CD4-positive, alpha-beta T cell (primary cell): Measurements from ENCODE around the gene OXLD1. TPM values are rescaled to one million over a fixed set of nuclear protein-coding genes. Genes with fewer than 3 reads are reported as not detected.

ENCODE experiments used
- ATAC-seq: fragments of 200-7000 bp; cut with Tn5 transposase; one replicate; pipeline ENCODE4 v1.10.0; 2022; ENCODE audit warnings: mild to moderate bottlenecking; ENCODE audit not compliant: poor library complexity
- CTCF ChIA-PET: fragments of 350-600 bp; sonication (Branson Sonifier 250); formaldehyde crosslinking; loops from one replicate; lab custom pipeline; 2021; ENCODE audit warnings: antibody characterized with exemption, inconsistent platforms; lab: Charles Lee
- POLR2A ChIA-PET: fragments of 350-600 bp; sonication (Branson Sonifier 250); formaldehyde crosslinking; loops from one replicate; lab custom pipeline; 2021; ENCODE audit warnings: antibody characterized with exemption, inconsistent platforms; lab: Charles Lee
- DNase-seq, 14 experiments: peaks; one replicate each; pipeline ENCODE4 v3.0.0-alpha.2; 2013 to 2020; ENCODE audit warnings: mixed read lengths in 2 of 14
- H3K27ac ChIP-seq, 2 donors: one replicate each; pipeline versions ENCODE4 v1.5.1 to v1.7.0; 2013; ENCODE audit warnings: low read length in 2 of 2, low read depth in 1 of 2, mild to moderate bottlenecking in 1 of 2
- H3K27me3 ChIP-seq, 2 experiments: 1 replicate in 1 of 2; 2 replicates in 1 of 2; pipeline versions ENCODE4 v1.6.1 to v1.7.0; 2013; ENCODE audit warnings: low read length in 2 of 2, control low read depth in 1 of 2, mild to moderate bottlenecking in 1 of 2, moderate library complexity in 1 of 2; ENCODE audit not compliant: insufficient read depth in 2 of 2, control insufficient read depth in 1 of 2
- H3K36me3 ChIP-seq: one replicate; pipeline ENCODE4 v1.6.1; 2013; ENCODE audit warnings: low read length, control low read depth; ENCODE audit not compliant: insufficient read depth
- H3K4me1 ChIP-seq: one replicate; pipeline ENCODE4 v1.6.1; 2013; ENCODE audit warnings: low read length, control low read depth; ENCODE audit not compliant: insufficient read depth
- H3K4me3 ChIP-seq: one replicate; pipeline ENCODE4 v1.5.1; 2013; ENCODE audit warnings: mild to moderate bottlenecking, low read length, moderate library complexity
- H3K9me3 ChIP-seq, 2 experiments: 1 replicate in 1 of 2; 2 replicates in 1 of 2; pipeline versions ENCODE4 v1.6.1 to v1.7.0; 2013; ENCODE audit warnings: low read length in 2 of 2, mild to moderate bottlenecking in 2 of 2, control low read depth in 1 of 2, moderate library complexity in 1 of 2; ENCODE audit not compliant: control insufficient read depth in 1 of 2, insufficient read depth in 1 of 2
- H3K27ac Mint-ChIP-seq: one replicate; pipeline ENCODE4 v1.8.0; 2020; ENCODE audit warnings: mixed read lengths
- H3K27me3 Mint-ChIP-seq: one replicate; pipeline ENCODE4 v1.8.0; 2021; ENCODE audit warnings: mixed read lengths
- H3K36me3 Mint-ChIP-seq: one replicate; pipeline ENCODE4 v1.8.0; 2021; ENCODE audit warnings: low read depth, mixed read lengths
- H3K4me1 Mint-ChIP-seq: one replicate; pipeline ENCODE4 v1.8.0; 2021; ENCODE audit warnings: low read depth, mixed read lengths
- H3K4me3 Mint-ChIP-seq: one replicate; pipeline ENCODE4 v1.8.0; 2020; ENCODE audit warnings: mild to moderate bottlenecking, mixed read lengths
- H3K9me3 Mint-ChIP-seq: one replicate; pipeline ENCODE4 v1.8.0; 2020; ENCODE audit warnings: mixed read lengths
- CTCF ChIP-seq: fragments of 200-600 bp; IDR thresholded peaks from one replicate; pipeline ENCODE4 v1.8.0; 2022; ENCODE audit warnings: antibody characterized with exemption, mild to moderate bottlenecking
- intact Hi-C, 2 experiments: fragments of 100-400 bp; cut with DNase I in 1 of 2; cut with micrococcal nuclease in 1 of 2; formaldehyde crosslinking; loops; one replicate each; pipeline versions ENCODE4 v1.15.1 to v1.9.0; 2023 to 2025; cut with DNase I, micrococcal nuclease
- total RNA-seq, 174 experiments: library from RNA in 2 of 174; stranded (reverse) in 2 of 174; gene quantifications; one replicate each; pipeline ENCODE4 v1.2.3 and lab custom pipeline; 2021 to 2026

The OXLD1 gene
- total RNA-seq, 2 experiments from 2014 or later = 24.6 to 25.3 TPM

GRCh38 chr17:81687770-81688541 lies 21.6 kb upstream of the OXLD1 start:
- Histone ChIP-seq H3K9me3 (no peaks in the 10 kb centered on the region), H3K36me3 (peaks cover 74% of the 10 kb centered on the region), H3K27ac (no peak overlapping the region), H3K4me1 (peaks cover 44% of the 10 kb centered on the region), H3K27me3 (no peaks in the 10 kb centered on the region), H3K4me3 (no peak overlapping the region)
- intact Hi-C loops = no loop called here
- H3K36me3 Mint-ChIP-seq = peaks cover 73% of the 10 kb centered on the region
- H3K9me3 Mint-ChIP-seq = no peaks in the 10 kb centered on the region
- peak overlapping the region; percentile 48 for H3K4me3 Mint-ChIP-seq
- no peaks in the 10 kb centered on the region for H3K27me3 Mint-ChIP-seq
- peaks cover 19% of the 10 kb centered on the region for H3K4me1 Mint-ChIP-seq
- ChIA-PET CTCF (no interaction called here), POLR2A (no interaction called here)
- ATAC-seq (no peak), DNase-seq (no peak)
- no peak for TF ChIP-seq CTCF
- H3K27ac Mint-ChIP-seq = no peak overlapping the region

GRCh38 chr17:81686614-81687013 lies 20.2 kb upstream of the OXLD1 start:
- H3K27ac ChIP-seq = no peak overlapping the region
- H3K27me3 ChIP-seq = no peaks in the 10 kb centered on the region
- H3K36me3 ChIP-seq = peaks cover 63% of the 10 kb centered on the region
- Mint-ChIP-seq H3K27ac (no peak overlapping the region), H3K36me3 (peaks cover 70% of the 10 kb centered on the region), H3K27me3 (no peaks in the 10 kb centered on the region), H3K4me3 (no peak overlapping the region), H3K4me1 (peaks cover 24% of the 10 kb centered on the region), H3K9me3 (no peaks in the 10 kb centered on the region)
- ChIA-PET POLR2A (interaction anchor here (0.7 to 4.0 kb wide), 2 partner anchors 9 to 16 kb away, joined by 3 to 43 read pairs; partner anchors contain the start of gene MRPL12), CTCF (no interaction called here)
- H3K4me3 ChIP-seq = no peak overlapping the region
- no peaks in the 10 kb centered on the region for H3K9me3 ChIP-seq
- no peak for TF ChIP-seq CTCF
- intact Hi-C loops = no loop called here
- no peak for DNase-seq
- H3K4me1 ChIP-seq = peaks cover 56% of the 10 kb centered on the region
- no peak for ATAC-seq

GRCh38 chr17:81685108-81685507 lies 18.7 kb upstream of the OXLD1 start:
- POLR2A ChIA-PET = interaction anchor here (0.6 to 4.0 kb wide), 4 partner anchors 18 to 48 kb away, joined by 3 to 43 read pairs (median 6); partner anchors contain the start of genes MRPL12, NPLOC4 and TSPAN10

More at GRCh38 chr17:81685108-81685507, 18.7 kb upstream of the OXLD1 start:
- H3K4me1 Mint-ChIP-seq = peaks cover 24% of the 10 kb centered on the region
- Histone ChIP-seq H3K4me3 (peak overlapping the region; percentile 98), H3K9me3 (no peaks in the 10 kb centered on the region), H3K27me3 (no peaks in the 10 kb centered on the region), H3K4me1 (peaks cover 56% of the 10 kb centered on the region), H3K36me3 (peaks cover 48% of the 10 kb centered on the region), H3K27ac (peak overlapping the region in 1 of 2 donors; percentile 34)
- peak in 2 of 14 experiments; percentile 21 to 28 for DNase-seq
- H3K4me3 Mint-ChIP-seq = peak overlapping the region; percentile 84
- ATAC-seq = no peak
- TF ChIP-seq CTCF = no peak
- intact Hi-C loops = loop anchor here in 1 of 2 experiments (2.0 kb wide), 1 partner anchor 18 kb away; the partner anchor contains the start of gene MRPL12
- no peaks in the 10 kb centered on the region for H3K27me3 Mint-ChIP-seq
- H3K9me3 Mint-ChIP-seq = no peaks in the 10 kb centered on the region
- H3K27ac Mint-ChIP-seq = peak overlapping the region; percentile 79
- peaks cover 59% of the 10 kb centered on the region for H3K36me3 Mint-ChIP-seq
- CTCF ChIA-PET = interaction anchor here (1.6 kb wide), 1 partner anchor 9 kb away, joined by 5 read pairs; no protein-coding TSS in a partner anchor
